HG03378 (cell line): ENCODE results near the gene C10orf90.

ENCODE experiments used
- ATAC-seq: cut with Tn5 transposase; IDR thresholded peaks from one replicate; pipeline ENCODE4 v1.9.1; 2021; ENCODE audit warnings: mild to moderate bottlenecking, moderate library complexity; ENCODE audit not compliant: unreplicated experiment

The C10orf90 gene, protein sequence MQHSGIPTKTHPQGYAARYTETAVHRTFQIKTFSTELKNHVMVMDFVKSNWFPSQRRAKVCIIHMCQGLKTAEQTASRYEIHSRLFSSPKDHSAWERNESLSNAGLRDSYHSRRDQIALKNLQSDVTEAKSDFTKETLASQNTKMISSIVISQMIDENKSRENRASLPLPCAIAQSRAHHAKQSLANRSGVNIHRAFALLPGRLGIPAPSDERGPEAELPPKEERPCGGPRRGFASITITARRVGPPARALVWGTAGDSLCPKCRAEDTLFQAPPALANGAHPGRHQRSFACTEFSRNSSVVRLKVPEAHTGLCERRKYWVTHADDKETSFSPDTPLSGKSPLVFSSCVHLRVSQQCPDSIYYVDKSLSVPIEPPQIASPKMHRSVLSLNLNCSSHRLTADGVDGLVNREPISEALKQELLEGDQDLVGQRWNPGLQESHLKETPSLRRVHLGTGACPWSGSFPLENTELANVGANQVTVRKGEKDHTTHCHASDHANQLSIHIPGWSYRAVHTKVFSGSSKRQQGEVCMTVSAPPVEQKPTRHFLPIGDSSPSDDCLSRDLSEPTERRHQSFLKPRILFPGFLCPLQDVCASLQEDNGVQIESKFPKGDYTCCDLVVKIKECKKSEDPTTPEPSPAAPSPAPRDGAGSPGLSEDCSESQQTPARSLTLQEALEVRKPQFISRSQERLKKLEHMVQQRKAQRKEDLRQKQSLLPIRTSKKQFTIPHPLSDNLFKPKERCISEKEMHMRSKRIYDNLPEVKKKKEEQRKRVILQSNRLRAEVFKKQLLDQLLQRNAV

DNA sequence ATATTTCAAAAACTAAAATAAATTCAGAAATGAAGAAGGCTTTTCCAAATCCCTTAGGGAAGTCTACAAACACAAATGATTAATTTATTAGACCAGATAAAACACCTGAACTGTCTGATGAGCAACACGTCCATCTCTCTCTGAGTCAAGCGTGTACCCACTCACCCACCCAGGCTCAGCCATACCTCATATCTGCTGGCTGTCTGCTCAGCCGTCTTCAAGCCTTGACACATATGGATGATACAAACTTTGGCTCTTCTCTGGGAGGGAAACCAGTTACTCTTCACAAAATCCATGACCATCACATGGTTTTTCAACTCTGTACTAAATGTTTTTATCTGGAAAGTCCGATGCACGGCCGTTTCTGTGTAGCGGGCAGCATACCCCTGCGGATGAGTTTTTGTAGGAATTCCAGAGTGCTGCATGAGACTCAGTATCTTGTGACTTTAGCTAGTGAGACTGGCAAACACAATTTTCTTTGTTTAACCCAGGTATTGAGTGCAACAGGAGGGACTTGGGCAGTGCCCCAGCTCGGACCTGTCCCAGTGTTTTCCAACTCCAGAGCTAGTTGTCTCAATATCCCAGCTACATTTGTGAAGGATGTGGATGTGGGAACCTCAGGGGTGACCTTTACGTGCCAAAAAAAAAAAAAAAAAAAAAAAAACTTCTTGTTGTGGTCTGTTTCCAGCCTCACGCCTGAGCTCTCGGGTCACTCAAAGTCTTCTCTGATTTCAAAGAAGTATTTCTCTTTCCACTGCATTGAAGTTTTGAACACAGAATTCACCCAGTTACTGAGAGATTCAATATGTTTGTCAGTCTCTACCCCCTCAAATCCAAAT is at the start of gene C10orf90:
C10orf90 (minus strand) TSS at position 638 of the 839 bp plus-strand sequence; CDS start at position 425, 213 bp downstream.
- ATAC-seq = no peak

DNA sequence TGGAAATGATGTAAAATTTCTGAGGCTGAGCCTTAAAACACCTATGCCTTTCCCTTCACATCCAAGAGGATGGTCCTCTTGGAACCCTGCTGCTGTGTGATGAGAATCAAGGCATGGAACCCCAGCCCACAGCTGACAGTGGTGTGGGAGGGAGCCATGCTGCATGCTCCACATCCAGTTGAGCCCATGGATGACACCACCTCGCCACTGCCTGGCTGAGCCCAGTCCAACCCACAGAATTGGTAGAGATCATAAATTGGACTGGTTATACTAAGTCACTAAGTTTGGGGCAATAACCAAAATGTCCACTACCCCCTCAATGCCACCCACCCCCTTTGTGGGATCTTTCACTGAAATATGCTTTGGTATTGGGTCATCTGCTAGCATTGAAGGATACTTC is 45.9 kb upstream of the C10orf90 start:
- ATAC-seq = no peak

DNA sequence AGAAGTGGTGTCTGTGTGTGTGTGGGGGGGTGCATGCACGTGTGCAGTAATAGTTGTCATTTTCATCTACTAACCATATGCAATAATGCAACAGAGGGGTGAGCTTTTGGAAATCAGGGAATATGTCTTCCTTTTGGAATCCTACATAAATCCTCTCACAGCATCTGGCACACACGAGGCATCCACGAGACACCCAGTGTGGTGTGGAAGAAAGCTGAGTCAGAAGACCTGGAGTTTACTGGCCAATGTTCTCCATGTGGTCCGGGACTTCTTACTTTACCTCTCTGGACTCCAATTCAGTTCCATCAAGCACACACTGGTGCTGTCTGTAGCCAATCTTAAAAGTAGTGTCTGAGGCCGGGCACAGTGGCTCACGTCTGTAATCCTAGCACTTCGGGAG is 43.1 kb upstream of the C10orf90 start:
- ATAC-seq = no peak

DNA sequence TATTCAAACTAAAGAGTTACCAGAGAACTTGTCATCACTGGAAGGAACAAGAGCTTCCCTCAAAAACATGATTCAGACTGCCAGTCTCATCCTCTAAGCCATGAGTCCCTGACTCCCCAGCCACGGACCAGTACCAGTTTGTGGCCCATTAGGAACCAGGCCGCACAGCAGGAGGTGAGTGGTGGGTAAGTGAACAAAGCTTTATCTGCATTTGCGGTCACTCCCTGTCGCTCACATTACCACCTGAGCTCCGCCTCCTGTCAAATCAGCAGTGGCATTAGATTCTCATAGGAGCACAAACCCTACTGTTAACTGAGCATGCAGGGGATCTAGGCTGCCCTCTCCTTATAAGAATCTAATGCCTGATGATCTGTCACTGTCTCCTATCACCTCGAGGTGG is 42.2 kb upstream of the C10orf90 start:
- no peak for ATAC-seq

DNA sequence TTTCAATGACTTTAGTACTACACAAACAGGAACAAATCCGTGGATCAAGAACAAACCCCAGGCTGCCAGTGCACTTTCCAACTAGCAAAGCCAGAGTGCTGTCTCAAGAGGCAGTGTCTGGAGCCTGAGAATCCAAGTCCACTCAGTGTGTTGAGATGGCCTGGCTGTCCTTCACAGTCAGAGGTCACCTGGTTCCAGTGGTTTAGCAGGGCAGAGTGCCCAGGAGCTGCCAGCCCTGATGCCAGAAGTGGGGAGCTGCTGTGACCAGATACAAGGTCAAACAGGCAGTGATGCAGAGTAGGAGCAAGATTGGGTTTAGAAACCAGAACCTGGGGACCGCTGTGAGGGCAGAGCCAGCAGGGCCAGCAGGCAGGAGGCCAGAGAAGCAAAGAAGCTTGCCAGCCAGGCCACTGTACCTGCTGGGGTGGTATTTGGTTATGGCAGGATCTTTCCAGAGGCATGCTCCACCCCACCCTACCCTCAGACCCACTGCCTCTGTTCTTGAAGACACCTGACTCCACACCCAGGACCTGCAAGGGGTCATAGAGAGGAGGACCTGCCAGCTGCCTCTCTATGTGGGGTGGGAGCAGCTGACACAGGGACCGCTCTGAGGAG is 35.6 kb upstream of the C10orf90 start:
- no peak for ATAC-seq

DNA sequence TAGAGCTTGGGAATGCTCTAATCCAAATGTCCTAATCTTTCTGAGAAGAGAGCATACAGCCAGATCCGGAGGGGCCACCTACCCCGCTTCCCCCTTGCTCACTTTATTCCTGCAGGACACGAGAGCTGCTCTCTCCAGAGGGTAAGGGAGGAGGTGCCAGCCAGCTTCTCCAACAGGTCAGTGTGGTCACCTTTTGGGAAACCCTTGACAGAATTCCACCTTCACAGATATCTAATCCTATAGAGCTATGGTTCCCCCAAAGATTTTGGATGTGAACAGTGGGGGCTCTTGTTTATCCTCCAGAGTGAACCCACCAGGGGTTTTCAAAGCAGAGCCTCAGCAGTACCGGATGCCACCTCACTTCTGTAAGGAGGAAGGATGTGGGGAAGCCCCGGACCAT is 34.6 kb upstream of the C10orf90 start:
- ATAC-seq = no peak

DNA sequence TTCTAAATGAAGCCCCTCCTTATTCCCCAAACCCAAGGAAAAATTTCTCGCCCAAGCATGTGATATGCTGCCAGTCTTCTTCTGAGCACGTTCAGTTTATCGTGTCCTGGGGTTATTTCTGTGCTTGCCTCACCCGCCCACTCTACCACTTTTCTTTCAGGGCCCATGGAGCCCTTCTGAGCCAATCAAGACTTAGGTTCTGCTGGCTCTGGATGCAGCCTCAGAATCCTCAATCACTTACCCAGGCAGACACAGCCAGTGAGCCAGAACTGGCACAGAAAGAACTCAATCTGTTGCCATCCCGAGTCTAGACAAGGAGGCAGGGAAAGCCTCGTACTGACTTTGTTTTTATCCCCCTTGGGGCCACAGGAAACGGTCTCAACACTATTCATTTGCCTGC is 34.2 kb upstream of the C10orf90 start:
- no peak for ATAC-seq

DNA sequence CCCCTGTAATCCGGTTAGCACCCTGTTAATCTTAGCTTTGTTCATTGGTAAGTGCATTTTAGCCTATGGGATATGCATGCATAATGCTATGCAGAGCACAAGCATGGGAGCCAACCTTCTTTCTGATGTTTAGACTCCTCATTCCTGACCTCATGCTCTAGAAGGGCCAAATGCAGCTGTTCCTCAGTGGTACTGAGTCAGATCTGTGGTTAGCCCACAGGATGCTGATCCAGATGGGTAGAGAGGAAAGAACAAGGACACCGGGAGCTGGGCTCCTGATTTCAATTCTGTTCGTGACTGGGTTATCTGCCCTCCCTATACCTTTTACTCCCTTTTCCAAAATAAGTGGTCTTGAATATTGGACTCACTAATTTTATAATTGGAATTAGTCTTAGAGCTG is 31.7 kb upstream of the C10orf90 start:
- ATAC-seq = no peak

DNA sequence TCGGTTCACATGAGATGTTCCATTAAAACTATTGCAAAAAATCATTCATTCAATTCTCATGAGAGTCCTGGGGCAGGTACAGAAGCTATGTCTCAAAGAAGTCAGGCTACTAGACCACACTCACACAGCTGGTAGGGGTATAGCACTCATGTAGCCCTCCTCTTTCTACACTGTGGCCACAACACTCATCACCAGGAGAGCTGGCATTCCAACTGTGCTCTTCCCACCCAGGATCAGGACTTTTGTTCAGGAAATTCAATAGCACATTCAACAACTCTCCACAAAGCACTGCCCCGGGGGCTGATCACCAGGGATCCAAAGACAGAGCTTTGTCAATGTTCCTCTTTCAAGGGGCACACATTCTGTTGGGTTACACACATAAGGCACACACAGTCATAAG is 31.0 kb upstream of the C10orf90 start:
- ATAC-seq = no peak

DNA sequence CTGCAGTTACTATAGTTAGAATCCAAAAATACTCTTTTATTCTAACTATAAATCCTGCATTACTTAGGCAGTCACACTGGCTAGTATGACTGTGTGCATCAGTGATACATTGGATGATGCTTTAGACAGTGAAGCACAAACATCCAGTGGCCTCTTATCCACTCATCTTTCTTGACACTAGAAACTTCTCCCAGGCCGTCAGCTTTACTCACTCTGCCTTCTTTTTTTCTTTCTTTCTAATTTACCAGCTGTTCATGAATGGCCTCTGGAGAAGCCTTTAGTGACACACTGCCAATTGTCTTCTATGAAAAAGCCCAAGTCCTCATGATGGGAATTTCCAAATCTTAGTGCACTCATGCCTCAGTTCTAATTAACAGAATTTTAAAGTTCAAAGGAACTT is 26.2 kb upstream of the C10orf90 start:
- no peak for ATAC-seq

DNA sequence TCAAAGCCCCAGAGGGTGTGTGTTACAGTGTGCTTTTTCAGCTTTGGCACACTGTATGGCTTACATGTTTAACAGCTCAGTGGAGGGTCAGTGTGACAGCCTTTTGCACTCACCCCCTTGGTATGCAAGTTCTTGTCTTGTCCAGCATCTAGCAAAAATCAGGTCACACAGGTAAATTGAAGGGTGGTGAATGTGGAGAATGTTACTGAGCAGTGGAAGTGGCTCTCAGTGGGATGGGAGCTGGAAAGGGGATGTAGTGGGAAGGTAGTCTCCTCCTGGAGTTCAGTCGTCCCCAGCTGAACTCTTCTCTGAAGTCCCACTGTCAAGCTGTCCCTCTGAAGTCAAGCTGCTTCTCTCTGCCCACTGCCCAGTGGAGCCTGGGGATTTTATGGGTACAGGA is 21.0 kb upstream of the C10orf90 start:
- ATAC-seq = no peak

DNA sequence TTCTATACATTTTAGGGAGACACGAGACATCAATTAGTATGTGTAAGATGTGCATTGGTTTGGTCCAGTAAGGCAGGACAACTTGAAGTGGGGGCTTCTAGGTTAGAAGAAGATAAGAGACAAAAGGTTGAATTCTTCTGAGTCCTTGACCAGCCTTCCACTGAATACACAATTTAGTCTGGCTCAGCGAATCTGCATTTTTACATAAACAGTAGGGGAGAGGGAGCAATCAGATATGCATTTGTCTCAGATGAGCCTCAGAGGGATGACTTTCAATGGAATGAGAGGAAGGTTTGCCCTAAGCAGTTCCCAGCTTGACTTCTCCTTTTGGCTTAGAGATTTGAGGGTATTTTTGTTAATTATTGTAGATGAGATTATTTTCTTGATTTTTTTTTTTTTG is 20.0 kb upstream of the C10orf90 start:
- ATAC-seq = no peak

DNA sequence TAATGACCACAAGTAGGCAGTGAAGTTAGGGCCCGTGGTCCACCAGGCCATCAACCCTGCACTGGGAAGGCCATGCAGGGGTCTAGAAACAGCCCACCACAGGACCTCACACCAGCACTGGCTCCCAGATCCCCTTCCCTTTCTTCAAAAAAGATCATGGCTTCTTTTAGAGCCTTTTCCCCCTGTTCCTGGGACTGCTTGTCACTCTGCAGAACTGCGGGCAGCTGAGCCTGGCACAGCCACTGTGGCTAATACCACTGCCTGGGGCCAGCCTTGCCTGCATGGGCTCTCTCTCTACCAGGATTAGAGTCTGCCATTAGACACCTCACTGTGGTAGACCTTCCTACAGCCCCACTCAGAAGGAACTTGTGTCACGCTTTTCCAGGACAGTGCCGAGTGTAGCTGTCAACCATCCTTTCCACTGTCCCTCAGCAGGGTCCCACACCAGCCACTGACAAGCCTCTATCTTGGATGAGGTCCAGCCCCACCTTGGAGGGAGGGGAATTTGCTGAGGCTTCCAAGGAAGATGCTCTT is 19.0 kb upstream of the C10orf90 start:
- no peak for ATAC-seq

DNA sequence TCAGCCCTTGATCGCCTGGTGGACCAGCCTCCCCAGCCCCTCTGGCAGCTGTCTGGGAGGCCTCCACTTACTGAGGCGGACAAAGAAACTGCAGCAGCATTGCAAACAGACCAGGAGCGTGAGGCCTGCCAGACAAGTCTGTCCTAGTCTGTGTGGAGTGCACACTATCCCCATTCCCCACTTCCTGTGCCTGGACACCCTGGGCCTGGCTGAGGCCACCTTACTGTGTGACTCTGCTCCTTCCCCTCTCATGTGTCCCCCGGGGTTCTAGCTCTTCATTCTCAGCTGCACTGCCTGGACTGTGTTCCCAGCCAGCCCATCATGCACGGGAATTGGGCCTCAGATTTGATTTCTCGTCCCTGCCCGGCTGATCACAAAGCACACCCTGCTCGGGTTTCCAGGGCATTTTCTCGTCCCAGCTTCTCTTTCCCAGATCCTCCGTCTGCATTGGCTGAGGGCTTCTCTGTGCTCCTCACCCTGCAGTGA is 16.7 kb upstream of the C10orf90 start:
- no peak for ATAC-seq

DNA sequence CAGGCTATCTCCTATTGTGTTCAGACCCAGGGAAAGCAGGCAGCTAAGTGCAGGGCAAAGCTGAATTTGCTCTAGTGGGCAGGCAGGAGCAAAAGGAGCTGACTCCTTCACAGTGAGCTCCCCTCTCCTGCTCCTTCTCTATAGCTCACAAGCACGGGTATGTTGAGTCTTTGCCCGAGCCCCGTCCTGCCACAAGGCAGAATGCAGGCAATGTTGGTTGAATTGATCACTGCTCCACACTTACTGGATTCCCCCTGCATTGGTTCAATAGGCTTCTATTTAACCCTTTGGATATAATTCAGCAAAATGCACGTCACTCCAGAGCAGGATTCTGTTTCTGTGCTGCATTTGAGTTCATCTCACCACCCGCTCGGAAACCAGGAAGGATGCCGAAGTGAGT is 16.2 kb upstream of the C10orf90 start:
- ATAC-seq = no peak

DNA sequence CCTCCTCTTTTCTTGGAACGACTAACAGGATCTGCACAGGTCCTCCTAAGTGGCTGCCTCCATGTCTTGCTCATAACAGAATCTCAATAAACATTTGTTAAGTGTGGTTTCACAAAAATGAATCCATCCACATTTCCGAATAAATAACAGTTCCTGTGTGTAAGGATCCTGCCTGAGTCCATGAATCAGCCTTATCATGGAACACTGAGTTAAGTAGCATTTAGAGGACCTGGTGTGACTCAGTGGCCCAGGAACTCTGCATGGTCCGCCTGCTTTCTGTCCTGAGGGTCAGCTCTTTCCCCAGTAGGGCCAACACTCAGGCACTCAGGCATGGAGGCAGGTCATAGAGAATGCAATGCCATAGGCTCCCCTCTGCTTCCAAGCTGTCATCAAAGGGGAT is 15.8 kb upstream of the C10orf90 start:
- no peak for ATAC-seq

DNA sequence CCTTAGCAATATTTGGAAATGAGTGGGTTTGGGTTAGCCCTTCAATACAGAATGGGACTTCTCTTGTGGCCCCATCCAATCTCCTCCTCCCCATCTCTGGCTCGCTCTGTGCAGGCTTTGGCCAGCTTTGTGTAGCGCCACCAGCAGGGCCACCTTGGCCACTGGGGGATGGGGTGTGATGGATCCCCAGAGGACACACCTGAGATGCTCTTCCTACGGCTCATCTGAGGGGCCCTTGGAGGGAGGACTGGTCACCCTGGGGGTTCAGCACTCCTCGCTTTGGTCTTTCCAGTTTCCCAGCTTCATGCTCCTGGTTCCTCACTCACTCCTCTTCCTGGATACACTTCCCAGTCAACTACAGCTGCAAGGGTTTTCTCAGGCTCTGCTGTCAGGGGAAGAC is 15.3 kb upstream of the C10orf90 start:
- ATAC-seq = no peak

DNA sequence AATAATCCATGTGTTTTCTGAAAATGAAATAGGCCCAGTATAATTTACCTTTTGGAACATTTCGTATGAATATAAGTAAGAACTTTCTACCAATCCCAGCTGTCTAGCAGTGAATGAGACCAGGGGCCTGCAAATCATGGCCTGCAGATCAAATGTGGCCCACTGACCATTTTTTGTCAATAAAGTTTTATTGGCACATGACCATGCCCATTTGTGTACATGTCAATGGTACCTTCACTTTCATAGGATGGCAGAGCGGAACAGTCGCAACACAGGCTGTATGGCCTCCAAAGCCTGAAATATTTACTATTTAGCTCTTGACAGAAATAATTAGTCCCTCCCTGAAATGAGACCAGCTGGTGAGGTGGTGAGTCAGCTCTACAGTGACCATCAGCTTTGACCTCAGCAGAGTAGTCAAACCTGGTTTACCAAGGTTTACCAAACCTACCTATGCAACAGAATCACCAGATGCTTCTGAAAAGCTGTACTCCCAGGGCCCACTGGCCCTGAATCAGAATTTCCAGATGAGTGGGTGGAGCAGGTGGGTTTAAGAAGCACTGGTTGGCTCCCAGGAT is 13.8 kb upstream of the C10orf90 start:
- no peak for ATAC-seq

DNA sequence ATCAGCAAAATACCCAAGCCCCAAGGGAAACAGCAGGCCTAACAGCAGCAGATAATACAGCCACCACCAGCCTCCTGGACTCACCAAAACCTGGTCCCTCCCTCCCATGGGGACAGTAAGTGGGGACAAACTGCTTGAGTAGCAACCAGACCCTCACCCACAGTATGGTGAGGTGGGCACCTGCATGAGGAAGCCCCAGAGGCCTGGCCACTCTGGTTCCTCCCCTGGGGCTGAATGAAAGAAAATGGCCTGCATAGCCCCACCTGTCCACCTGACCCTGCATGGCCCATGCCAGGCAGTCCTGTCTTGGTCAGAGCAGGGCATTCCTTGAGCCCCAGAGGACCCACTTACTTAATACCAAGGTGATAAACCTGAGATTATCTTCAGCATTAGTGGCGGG is 13.0 kb upstream of the C10orf90 start:
- ATAC-seq = no peak
